Breast epithelium (tissue), 3 donors: ENCODE measurements around the gene NES.

Source experiments
- POLR2A ChIP-seq: fragments of 450-650 bp; IDR thresholded peaks from one replicate; pipeline ENCODE4 v1.6.1; 2016; ENCODE audit warnings: antibody characterized with exemption, mild to moderate bottlenecking, moderate library complexity
- POLR2AphosphoS5 ChIP-seq, 3 donors: sonication (generic); formaldehyde crosslinking; IDR thresholded peaks; one replicate each; pipeline ENCODE4 v1.6.1; 2017; ENCODE audit warnings: antibody characterized with exemption in 3 of 3
- TF ChIP-seq, protein P1 (sequence below), 3 donors: fragments of 450-650 bp; IDR thresholded peaks; one replicate each; pipeline ENCODE4 v1.5.1; 2016 to 2017; ENCODE audit warnings: antibody characterized with exemption in 3 of 3, mild to moderate bottlenecking in 3 of 3, moderate library complexity in 3 of 3

DNA sequence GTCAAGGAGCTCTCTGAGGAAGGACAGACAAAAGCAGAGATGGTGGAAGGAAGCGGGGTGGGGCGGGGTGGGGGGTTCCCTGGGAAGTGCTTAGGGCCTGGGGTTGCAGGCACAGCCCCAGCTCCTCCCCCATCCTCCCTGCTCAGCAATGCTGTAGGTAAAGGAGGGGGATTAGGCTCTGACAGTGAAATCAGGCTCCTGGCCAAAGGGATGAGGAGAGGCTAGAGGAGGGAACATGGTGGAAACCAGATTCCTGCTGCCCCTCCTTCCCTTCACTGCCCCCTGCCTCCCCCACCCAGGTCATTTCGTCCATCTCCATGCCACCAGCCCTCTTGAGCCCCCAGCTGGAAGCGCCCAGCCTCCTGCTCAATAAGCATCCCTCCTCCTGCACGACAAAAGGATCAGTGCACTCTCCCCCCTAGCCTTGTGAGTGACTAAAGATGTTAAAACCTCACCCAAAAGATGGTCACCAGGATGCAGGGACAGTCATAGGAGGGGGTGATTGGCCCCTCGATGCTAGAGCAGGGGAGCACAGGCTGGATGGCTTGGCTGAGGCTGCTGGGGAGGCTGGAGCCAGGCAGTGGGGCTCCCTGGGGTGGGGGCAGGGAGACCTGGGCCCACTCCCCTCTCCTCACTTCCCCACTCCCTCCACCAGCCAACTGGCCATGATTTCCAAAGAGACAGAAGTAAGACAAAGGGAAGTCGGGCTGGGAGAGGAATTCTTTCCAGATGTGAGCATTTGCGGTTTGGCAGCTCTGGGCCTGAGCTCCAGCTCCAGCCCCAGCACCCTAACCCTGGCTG lies 30.4 kb upstream of the NES start:
- TF ChIP-seq, protein P1, sequence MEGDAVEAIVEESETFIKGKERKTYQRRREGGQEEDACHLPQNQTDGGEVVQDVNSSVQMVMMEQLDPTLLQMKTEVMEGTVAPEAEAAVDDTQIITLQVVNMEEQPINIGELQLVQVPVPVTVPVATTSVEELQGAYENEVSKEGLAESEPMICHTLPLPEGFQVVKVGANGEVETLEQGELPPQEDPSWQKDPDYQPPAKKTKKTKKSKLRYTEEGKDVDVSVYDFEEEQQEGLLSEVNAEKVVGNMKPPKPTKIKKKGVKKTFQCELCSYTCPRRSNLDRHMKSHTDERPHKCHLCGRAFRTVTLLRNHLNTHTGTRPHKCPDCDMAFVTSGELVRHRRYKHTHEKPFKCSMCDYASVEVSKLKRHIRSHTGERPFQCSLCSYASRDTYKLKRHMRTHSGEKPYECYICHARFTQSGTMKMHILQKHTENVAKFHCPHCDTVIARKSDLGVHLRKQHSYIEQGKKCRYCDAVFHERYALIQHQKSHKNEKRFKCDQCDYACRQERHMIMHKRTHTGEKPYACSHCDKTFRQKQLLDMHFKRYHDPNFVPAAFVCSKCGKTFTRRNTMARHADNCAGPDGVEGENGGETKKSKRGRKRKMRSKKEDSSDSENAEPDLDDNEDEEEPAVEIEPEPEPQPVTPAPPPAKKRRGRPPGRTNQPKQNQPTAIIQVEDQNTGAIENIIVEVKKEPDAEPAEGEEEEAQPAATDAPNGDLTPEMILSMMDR (IDR thresholded peaks at IDR 0.05): no peak
- TF ChIP-seq POLR2A (no peak), POLR2AphosphoS5 (IDR thresholded peaks at IDR 0.05) (no peak)
